HEK293T (cell line): Measurements from ENCODE around the gene CDCA4.
"Not testable (repeated sequence)": the region's sequence is repeated elsewhere in the genome, so short reads cannot be mapped to it uniquely, and the experiment has no call there.

Source experiments
- BHLHE40 ChIP-seq: fragments of 450-650 bp; IDR thresholded peaks from 2 replicates; pipeline ENCODE4 v1.6.1; 2016; ENCODE audit warnings: mild to moderate bottlenecking, moderate library complexity, borderline replicate concordance
- HDGF ChIP-seq: fragments of 450-650 bp; IDR thresholded peaks from 2 replicates; pipeline ENCODE4 v1.6.1; 2017; ENCODE audit warnings: antibody characterized with exemption, borderline replicate concordance
- L3MBTL2 ChIP-seq: fragments of 450-650 bp; conservative IDR thresholded peaks from 2 replicates; pipeline ENCODE4 v1.6.1; 2016; ENCODE audit warnings: mild to moderate bottlenecking
- NFRKB ChIP-seq: fragments of 450-650 bp; IDR thresholded peaks from 2 replicates; pipeline ENCODE4 v1.6.1; 2016; ENCODE audit warnings: mild to moderate bottlenecking, moderate library complexity

GRCh38 chr14:105033412-105033900 is 12.6 kb upstream of the CDCA4 start:
- TF ChIP-seq L3MBTL2, BHLHE40, NFRKB, HDGF: not testable (repeated sequence)
